Inflammatory macrophage treated with lipopolysaccharide for 1 hour (primary cell): ENCODE data around the gene PDPK1.
"Not testable (repeated sequence)": the region's sequence is repeated elsewhere in the genome, so short reads cannot be mapped to it uniquely, and the experiment has no call there.

Experiments used
- DNase-seq, 2 donors: peaks; one replicate each; pipeline ENCODE4 v3.0.0-alpha.2; 2020 to 2022

PDPK1 gene

DNA sequence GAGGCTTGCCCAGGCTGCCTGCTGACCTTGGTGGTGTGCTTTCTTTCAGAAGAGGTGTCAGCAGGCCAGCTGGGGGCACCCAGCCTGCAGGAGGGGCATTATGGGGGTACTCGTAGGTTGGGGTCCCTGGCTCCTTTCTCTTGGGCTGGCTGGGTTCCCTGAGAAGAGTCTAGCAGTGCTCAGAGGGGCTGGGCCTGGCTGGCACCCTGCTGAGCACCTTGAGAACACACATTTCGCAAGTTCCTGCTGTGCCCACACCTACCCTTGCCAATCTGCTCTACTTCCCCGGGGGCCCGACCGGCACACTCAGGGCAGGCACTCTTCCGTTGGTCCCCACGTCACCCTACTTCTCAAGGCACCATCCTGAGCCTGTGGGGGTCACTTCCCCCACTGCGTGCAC, 11.7 kb upstream of the PDPK1 start:
- DNase-seq: no peak

DNA sequence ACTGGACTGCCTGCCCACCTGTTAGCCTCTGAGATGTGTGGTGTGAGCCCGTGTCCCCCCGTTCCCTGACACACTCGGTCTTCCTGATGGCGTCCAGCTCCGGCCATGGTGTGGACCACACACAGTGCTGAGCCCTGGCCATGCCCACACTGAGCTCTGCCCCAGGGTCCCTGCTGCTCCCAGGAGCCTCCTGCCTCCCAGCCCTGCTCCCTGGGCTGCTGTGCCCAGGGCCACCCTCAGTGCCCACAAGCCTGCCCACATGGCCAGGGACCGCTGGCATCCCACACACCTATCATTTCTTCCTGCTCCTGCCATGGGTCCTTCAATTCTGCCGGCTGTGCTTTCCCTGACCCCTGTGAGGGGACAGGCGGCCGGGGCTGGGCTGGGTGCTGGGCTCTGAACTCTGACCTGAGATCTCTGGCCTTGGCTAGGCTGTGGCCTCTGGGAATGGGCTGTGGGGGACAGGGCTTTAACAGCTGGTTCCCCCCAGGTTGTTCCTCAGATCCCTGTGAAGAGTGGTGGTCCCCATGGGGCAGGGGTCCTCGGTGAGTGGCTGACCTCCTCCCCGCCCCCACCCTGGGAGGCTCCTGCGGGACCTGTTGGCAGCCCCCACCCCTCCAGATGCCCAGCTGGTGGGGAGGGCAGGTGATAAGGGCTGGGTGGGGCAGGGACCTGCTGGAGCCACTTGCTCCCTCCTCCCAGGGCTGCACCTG, 10.6 kb upstream of the PDPK1 start:
- no peak for DNase-seq

DNA sequence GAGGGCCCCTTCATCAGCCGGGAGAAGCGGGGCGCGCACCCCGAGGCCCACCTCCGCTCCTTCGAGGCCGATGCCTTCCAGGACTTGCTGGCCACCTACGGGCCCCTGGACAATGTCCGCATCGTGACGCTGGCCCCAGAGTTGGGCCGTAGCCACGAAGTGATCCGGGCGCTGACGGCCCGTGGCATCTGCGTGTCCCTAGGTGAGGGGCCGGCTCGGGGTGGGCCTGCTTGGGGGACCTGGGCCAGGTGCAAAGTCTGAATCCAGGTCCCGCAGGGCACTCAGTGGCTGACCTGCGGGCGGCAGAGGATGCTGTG, 10.1 kb upstream of the PDPK1 start:
- no peak for DNase-seq

DNA sequence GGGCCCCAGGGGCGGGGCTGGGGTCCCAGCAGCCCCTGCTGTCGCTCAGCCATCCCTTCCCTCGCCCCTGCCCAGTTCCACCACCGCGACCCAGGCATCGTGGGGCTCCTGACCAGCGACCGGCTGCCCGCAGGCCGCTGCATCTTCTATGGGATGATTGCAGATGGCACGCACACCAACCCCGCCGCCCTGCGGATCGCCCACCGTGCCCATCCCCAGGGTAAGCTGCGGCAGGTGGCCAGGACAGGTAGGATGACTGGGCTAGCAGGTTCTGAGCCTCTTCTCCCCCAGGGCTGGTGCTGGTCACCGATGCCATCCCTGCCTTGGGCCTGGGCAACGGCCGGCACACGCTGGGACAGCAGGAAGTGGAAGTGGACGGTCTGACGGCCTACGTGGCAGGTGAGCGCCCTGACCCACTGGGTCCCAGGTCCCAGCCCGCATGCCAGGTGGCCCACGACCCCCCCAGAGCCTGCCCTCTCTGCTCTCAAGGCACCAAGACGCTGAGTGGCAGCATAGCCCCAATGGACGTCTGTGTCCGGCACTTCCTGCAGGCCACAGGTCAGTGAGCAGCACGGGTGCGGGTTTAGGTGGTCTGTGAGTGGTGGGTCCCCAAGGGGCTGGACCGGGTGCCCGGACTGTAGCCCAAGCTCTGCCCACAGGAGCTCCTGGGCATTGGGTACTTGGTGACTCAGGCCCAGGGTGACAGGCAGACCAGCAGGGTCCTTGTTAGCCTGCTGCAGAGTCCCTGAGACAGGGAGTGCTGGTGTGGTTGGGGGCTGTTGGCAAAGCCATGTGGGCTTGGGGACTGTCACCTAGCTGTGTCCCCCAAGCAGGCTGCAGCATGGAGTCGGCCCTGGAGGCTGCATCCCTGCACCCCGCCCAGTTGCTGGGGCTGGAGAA, 9.4 kb upstream of the PDPK1 start:
- no peak for DNase-seq

DNA sequence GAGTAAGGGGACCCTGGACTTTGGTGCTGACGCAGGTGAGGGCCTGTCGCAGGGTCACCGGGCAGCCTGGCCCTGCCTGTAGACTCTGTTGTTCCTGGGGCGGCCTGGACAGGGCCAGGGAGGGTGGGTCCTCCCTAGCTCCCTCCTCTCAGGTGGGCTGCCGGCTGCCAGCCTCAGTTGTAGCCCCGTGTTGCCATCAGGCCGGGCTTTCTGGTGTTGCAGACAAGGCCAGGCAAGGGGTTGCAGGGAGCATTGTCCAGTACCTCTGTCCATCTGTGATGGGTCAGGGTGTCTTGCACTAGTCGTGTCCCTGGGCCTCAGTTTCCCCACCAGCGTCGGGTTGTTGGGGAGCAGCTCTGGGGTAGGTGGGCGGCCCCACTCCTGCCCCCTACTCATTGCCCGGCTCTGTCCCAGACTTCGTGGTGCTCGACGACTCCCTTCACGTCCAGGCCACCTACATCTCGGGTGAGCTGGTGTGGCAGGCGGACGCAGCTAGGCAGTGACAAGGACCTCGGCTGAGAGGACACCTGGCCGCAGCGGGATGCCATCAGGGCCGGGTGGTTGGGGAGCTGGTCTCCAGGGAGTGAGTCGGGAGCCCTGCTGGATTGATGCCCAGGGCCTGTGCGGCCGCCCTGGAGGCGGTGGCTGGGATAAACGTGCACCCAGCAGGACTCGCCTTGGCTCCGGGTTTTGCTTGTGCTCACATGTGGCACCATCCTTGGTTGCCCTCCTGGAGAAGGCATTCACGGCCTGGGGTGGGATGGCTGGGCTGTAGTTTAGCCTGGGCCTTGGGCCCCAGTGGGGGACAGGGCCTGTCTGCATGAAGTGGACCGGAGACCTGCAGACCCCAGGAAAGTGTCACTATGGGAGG, 8.5 kb upstream of the PDPK1 start:
- no peak for DNase-seq

DNA sequence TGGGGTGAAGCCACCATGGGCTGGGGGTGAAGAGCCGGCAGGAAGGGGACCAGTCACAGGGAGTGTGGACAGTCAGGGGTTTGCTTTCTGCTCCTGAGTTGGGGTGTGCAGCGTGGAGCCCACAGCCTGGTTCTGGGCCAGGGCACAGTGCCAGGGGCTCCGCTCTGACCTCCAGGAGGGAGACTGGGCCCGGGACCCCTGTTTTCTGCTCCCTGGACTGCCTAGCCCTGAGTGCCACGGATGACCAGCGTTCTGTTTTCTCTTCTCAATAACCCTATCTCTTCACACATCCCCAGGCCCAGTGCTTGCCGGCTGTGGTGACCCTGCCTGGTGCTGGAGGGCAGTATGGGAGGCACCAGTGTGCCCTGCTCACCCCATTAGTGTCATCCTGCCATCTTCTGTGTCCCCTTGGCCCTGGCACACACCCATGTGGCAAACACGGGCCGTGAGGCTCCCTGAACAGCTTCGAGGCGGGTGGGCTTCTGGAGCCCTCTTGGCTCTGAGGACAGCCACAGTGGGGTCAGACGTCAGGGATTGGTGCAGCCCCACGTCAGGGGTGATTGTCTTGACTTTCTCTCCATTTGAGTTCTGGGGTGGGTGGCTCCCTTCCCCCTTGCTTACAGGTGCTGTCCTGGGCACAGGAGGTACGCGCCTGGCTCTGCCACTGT, 7.7 kb upstream of the PDPK1 start:
- DNase-seq: no peak

DNA sequence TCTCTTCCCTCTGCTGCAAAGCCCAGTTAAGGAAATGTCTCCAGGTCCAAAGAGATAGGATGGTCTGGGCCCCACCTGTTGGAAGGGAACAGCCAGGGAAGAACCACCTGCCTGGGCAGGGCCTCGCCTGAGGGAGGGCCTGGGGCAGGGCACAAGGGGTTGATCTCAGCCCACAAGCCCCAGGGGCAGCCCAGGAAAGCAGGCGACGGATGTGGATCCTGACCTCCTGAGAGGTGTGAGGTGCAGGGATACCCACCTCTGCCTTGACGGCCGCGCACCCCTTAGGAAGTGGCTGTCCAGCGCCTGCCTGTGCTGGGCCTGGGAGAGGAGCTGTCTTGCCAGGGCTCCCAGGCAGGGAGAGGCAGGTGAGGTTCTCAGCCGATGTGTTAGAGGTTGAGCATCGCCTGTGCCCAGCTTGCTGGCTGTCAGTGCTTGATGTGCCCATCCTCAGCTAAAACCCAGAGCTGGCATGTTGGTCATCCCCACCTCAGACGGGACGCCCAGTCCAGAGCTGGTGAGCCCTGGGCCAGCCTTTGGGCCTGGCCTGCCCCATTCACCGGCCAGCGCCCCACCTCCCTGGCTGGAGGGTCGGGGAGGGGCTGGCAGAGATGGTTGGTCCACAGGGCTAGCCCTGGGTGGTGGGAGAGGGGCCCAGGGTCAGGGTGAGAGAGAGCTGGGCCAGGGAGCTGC, 7.0 kb upstream of the PDPK1 start:
- no peak for DNase-seq

DNA sequence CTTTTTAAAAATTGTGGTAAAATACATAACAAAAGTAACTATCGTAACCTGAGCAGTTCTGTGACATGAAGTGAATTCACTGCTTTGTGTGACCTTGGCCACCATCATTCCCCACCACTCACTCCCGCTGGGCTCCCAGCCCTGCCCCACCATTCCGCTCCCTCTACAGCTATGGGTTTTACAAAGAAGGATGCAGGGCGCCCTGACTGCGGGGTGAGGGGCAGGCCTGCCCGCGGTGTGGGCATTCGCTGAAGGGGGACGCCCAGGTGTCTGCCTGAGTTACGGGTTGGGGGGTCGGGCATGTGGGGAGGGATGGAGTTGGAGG, 6.5 kb upstream of the PDPK1 start, which contains the start of gene CEMP1:
Gene CEMP1 (minus strand): TSS at position 38 of the 325 bp plus-strand sequence. CDS start 335 bp downstream, outside the sequence.
- DNase-seq: no peak

DNA sequence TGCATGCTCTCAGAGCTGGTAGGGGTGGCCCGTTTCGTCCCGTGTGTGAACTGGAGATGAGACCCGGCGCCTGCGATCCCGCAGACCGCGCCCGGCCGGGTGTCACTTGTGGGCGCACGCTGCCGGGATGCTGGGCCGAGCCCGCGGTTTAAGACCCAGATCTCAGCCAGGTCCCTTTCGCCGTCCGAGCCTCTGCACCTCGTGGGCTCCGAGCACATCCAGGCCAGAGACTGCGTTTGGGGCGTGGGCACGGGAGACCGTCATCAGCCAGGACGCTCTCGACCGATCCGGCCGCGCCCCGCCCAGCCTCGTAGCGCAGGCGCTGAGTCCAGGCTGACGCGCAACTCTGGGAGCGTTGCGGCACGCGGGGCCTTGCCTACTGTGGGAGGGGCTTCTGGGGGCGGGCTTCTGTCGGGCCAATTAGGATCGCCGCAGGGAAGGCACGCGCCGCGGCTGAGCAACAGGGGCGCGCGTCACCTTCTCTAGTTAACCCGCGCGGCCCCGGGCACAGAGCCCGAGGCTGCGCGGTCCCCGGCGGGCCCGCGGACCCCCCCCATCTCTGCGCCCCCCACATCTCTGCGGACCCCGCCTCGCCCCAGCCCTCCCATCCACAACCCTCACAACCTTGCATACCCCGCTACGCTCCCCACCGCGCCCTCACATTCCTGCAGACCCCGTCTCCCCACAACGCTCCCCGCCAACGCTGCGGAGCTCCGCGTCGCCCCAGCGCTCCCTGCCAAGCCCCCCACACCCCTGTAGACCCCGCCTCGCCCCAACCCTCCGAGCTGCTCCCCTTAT, 5.9 kb upstream of the PDPK1 start:
- DNase-seq: peak; percentile 98

DNA sequence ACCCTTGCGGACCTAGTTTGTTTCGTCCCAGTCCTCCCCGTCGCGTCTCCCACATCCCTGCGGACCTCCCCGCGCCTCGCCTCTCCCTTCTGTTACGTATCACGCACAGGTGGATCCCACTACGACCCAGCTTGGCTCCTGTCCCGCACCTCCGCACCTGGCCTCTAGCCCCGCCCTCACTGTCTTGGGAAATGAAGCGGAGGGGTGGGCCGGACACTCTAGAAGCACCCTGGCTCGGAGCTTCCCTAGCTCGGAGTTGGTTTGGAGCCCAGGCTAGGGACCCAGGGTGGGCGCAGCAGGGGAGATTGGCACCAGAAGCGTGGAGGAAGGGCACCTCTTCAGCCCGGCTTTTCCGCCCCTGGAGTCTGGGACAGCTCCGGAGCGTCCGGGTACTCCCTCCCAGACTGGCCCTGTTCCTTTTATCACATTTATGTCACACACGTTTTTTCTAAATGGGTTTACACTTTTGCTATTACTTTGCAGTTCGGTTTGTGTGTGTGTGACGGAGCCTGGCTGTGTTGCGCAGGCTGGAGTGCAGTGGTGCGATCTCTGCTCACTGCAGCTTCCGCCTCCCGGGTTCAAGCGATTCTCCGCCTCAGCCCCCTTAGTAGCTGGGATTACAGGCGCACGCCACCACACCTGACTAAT, 5.2 kb upstream of the PDPK1 start:
- DNase-seq: peak; percentile 34 to 55

DNA sequence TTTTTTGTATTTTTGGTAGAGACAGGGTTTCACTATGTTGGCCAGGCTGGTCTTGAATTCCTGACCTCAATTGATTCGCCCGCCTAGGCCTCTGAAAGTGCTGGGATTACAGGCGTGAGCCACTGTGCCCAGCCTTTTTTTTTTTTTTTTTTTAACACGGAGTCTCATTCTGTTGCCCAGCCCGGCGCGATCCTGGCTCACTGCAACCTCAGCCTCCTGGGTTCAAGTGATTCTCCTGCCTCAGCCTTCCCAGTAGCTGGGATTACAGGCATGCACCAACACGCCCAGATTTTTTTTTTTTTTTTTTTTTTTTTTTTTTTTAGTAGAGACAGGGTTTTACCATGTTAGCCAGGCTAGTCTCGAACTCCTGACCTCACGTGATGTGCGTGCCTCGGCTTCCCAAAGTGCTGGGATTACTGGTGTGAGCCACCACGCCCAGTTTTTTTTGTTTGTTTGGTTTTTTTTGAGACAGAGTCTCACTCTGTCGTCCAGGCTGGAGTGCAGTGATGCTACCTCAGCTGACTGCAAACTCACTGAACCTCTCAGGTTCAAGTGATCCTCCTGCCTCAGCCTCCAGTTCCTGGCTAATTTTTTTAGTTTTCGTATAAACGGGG, 4.6 kb upstream of the PDPK1 start:
- not testable (repeated sequence) for DNase-seq

DNA sequence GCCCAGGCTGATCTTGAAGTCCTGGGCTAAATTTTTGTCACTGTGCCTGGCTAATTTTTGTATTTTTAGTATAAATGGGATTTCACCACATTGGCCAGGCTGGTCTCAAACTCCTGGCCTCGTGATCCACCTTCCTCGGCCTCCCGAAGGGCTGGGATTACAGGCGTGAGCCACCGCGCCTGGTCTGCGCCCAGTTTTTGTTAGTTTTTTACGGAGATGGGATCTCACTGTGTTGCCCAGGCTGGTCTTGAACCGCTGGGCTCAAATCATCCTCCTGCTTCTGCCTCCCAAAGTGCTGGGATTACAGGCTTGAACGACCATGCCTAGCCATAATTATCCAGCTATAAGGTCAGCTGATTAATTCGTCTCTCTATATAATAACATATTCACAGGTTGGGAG, 3.9 kb upstream of the PDPK1 start:
- no peak for DNase-seq

DNA sequence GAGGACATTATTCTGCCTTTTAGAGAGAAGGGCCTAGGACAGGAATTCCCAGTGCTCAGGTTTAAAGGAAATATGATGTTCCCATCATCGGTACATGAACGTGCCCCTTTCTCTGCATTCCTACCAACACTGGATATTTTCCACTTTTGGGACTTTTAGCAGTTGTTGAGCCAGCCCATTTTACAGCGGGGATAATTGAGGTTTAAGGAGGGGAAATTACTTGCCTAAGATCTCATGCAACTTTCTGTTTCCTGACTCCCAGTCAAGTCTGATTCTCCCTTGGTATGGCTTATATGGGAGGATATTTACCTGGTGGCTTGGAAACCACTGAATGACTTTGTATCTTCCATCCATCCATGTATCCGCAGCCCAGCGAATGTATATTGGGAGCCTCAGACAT, 3.5 kb upstream of the PDPK1 start:
- not testable (repeated sequence) for DNase-seq

DNA sequence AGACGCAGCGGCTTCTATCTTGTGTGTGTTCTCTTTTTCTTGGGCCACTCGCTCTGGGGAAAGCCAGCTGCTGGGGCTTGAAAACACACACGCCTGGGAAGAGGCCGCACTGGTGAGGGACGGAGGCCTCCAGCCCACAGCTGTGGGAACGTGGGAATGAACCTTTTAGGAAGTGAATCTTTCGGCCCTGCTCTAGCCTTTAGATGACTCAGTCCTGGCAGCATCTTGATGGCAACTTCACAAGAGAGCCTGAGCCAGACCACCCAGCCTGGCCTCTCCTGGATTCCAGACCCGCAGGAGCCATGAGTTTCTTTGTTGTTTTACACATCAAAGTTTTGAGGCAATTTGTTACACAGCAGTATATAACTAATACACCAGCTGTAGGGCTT, 2.2 kb upstream of the PDPK1 start:
- peak; percentile 78 to 97 for DNase-seq

DNA sequence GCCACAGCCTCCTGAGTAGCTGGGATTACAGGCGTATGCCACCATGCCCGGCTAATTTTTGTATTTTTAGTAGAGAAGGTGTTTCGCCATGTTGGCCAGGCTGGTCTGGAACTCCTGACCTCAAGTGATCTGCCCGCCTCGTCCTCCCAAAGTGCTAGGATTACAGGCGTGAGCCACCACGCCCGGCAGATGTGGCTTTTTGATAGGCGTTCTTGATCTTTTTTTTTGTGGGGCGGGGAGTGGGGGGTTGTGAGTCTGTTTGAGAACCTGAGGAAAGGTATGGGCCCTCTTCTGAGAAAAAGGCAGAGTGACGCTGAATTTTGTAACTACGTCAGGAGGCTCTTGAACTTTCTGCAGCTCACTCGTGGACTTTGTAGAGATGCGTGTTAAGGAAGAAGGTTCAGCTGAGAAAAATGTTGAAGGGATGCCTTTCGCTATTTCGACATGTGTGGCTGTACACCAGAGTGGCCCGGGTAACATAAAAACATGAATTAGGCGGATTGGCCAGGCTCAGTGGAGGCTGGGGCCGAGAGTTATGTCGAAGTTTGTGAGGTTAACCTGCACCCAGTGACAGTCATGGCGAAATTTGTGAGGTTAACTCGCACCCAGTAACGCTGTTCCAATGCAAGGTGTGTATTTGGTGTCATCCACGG, 1.5 kb downstream of the PDPK1 start:
- not testable (repeated sequence) for DNase-seq

DNA sequence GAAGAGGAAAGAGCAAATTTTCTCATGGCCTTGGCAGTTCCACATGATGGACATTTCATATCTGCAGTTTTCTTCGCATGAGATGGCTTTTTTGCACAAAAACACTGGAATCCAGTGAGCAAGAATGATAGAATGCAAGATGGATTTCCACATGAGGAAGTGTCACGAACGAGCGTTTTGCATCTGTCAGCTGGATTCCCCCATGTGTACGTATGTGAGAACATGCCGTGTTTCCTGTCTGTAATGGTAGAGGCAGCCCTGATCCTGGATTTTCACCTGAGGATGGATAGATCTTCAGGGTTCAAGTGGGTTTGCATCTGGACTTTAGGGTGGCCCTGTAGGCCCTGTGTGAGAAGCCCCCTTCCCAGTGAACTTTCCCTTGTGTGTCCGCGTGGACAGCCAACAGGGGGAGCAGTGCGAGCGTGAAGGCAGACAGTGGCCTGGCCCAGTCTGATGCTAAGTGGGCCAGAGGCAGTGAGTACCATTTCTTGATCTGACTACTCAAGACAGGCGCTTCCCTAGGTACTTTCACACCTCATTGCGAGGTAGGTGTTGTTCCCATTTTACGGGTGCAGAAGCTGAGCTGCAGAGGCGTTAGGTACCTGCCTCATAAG, 2.1 kb downstream of the PDPK1 start:
- DNase-seq: not testable (repeated sequence)

DNA sequence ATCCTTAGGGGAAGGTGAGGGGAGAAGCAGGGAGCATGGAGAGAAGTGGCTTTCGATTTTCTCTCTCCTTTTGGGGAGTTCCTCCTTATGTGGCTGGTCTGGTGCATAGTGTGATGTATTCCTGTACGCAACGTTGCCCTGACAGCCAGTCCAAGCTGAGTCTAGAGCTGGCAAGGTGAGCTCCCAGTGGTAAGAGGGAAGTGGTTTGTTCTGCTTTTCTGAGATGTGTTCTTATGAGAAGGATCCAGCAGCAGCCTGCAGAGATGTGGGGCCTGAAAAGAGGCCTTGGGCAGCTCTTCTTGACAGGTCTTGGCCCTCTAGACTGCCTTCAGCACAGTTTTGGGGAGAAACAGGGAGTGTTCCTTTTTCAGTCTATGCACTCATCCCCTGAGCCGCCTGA, 3.1 kb downstream of the PDPK1 start:
- not testable (repeated sequence) for DNase-seq

DNA sequence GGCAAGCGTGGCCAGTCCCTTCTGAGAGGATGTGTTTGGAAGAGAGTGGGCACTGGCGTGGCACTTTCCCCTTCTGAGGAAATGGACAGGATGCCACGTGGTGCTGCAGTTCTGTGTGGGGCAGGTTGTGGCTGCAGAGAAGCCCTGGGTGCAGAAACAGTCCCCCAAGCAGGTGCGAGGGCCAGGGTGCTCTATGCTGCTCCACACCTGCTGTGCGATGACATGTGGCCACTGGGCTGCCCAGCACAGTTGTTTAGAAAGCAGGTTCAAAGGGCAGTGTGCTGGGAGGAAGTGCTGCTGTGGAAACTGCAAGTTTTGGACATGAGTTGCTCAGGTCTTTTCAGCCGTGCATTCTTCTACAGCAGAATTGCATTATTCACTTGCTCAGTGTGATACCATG, 3.6 kb downstream of the PDPK1 start:
- not testable (repeated sequence) for DNase-seq

DNA sequence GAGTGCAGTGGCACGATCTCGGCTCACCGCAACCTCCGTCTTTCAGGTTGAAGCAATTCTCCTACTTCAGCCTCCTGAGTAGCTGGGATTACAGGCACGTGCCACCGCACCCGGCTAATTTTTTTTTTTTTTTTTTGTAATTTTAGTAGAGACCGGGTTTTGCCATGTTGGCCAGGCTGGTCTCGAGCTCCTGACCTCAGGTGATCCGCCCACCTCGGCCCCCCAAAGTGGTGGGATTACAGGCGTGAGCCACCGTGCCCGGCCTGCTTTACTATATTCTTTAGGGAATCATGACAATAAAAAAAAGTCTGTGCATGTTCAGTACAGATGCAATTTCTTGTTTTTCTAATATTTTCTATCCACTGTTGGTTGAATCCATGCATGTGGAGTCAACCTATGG, 6.0 kb downstream of the PDPK1 start:
- not testable (repeated sequence) for DNase-seq
